Measurements from ENCODE around the gene DUSP23.

DNA sequence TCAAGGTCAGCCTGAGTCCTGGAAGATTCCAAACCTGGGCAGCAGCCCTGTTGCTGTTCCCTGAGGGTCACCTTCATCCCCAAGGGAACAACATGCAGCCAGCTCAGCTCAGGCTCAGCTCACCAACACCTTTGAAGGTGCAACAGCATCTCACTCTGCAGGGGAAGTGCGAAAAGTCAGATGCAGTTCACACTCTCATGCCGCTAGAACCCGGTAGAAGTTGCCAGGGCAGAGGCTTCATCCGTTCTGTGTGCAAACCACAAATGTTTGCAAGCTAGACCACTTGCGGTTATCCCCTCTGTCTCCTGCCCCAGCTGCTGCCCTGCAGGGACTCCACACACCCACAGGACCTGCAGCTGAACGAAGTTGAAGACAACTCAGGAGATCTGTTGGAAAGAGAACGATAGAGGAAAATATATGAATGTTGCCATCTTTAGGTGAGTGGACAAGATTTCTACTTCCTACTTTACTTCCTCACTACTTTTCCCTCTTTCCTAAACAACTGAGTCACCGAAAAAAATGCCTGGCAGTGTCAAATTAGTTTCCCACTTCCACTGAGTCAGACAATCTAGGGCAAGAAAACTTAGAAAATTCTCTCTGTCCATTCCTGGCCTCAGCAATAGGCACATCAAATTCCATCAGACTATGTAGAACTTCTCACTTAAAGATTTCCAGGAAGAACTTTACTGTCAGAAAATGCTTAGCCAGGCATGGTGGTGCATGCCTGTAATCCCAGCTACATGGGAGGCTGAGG is 19.6 kb downstream of the DUSP23 start:
- TF ChIP-seq EZH2 (IDR thresholded peaks at IDR 0.05) (no peak), POLR2AphosphoS5 (IDR thresholded peaks at IDR 0.05; ENCODE audit: borderline replicate concordance, low read depth, low read length) (no peak), FOXP2 (optimal IDR thresholded peaks at IDR 0.05; ENCODE audit: control extremely low read depth, extremely low read length, insufficient read depth) (no peak)

Data from SK-N-MC (cell line).